NCI-H187 treated with DMSO at 0.1 percent for 48 hours (cell line): ENCODE data around the gene SRSF8.

Source experiments
- DNase-seq: peaks from one replicate; lab custom pipeline; 2025; lab: John Stamatoyannopoulos, UW

Gene SRSF8

DNA sequence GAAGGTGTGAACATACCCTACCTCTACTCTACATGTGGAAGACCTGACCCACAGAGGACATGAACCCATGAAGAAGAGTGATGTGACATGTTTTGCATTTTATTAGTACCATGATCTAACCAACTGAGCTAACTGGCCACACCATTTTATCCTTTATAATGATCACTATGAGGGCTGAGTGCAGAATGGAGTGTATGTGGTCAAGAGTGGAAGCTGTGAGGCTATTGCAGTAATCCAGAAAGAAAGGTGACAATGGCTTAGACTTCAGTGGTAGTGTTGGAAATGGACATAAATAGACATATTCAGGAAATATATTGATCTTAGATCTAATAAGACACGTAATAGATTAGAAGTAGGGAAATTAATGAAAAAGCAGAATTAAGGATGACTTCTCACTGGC, 3.8 kb downstream of the SRSF8 start:
- DNase-seq, result no peak

DNA sequence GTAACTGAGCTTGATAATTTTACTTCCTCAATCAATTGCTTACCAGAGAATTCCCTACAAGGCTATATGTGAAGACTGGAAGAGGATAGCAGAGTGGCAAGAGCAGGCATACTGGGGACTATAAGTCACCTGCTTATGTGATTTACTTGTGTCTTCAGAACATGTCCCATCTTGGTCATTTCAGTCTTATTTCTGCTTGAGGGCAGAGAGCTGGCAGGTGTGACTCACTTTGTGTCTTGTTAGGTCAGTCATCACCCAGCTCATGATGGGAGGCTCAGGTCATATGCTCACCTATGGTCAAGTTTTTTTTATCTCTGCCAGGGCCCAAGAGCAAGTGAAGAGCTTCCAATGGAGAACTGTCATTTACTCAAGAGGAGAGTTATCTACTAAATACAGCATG, 6.2 kb downstream of the SRSF8 start:
- DNase-seq, result no peak

DNA sequence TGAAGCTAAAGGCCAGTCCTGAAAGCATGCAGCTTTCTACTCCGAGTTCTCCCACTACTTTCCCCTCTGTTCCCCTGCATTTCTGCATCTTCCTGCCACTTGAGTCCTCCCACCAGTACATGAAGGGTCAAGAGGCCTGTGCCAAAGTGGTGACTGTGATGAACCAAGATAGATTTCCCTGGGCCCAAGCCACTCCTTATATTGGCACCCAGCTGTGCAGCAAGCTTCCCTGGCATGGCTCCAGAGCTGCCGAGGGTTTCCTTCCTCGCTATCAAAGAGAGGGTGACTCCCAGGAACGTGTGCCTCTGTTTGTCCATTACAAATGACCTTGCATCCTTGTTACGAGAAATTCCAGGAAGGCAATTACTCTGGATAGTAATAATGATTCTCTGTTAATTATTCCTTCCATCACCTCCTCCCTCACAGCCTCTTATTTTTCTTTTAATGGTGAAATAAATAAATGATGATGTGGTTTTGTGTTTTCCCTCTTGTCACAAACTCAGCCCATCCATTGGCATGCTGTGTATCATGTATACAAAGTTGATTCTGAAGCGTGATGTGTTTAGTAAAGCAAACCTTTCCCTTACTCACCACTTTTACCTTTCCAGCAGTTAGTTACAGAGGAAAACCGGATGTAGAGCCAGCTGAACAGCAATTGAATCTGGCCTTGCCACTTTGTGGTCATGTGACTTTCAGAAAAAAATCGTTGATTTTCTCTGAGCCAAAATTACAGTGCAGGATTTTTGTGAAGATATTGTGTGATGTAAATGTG, 8.3 kb downstream of the SRSF8 start:
- no peak for DNase-seq

DNA sequence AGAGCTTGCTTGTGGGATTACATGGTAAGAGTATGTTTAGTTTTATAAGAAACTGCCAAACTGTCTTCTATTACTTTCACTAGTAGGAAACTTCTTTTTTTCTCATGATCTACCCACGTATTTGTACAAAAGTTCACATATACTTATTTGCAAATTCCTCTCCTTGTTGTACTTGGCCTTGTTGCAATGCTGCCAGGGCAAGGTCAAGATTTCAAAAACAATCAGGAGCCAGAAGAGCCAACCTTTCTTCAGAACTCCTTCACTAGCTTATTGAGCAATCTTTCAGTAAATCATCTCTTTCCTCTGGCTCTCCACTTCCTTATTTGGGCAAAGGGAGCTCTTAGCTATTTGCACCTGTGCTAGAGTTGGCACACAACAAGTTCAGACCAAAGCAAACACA, 9.7 kb downstream of the SRSF8 start:
- DNase-seq, result no peak

DNA sequence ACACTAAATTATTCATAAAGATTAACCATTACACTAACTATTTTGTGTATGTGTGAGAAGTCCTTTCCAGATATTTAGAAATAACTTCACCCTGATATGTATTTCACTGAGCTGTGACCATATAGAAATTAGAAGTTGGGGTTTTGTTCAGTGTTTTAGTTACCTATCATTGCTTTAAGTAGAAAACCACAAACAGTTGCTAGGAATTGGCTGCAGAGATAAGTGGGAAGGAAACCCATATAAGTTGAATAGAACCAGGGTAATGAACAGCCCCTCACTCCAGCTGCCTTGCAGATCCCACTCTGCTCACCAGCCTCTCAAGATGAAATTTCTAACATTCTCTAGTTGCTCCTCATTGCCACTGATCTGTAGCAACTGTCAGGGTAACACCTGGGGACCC, 10.3 kb downstream of the SRSF8 start:
- DNase-seq, result no peak

DNA sequence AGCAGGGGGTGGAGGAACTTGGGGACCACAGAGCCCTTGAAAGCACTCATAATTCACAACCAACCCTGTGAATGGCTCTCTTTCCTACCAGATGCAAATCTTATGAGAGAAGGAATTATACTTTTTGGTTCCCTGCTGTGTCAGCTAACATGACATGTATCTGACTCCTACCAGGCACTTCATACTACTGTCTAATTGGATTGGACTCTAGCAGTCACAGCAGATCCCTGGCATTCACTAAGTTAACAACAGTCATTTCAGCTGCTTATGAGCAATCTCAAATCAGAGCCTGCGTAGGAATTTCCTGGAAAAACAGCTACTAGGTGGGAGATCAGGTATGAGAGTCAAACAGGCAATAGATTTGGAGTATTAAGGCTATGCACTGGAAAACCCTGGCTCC, 11.8 kb downstream of the SRSF8 start:
- no peak for DNase-seq

DNA sequence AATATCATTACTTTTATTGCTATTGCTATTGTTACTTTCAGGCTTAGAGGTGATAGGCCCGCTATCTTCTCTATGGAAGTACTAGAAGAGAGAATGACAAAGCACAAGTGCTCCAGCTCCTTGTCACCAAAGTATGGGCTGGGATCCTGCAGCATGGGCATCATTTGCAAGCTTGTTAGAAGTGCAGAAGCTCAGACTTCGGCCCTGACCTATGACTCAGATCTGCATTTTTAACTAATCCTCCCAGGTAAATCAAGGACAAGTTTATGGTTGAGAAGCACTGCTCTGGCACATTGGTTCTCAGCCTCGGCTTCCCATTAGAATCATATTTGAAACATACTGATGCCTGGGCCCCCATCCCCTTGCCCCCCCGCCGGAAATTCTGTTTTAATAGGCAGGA, 14.3 kb downstream of the SRSF8 start:
- no peak for DNase-seq

DNA sequence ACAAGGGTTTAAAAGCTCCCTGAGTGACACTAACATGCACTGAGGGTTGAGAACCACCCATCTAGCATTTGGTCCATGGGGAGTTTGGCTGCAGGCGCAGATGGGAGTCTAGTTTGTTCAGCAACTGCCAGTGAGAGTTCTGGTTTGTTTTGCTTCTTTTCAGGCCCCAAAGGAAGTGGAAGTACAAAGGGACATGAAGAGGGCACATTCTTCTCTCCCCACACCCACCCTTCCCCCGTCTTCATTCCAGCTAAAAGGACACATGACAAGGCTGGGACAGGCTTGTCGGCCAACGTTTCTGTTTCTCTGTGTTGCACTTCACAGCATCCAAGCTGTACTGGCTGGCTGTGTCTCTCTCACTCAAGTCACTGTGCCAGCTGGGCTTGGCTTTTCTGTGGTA, 14.7 kb downstream of the SRSF8 start:
- DNase-seq, result no peak

DNA sequence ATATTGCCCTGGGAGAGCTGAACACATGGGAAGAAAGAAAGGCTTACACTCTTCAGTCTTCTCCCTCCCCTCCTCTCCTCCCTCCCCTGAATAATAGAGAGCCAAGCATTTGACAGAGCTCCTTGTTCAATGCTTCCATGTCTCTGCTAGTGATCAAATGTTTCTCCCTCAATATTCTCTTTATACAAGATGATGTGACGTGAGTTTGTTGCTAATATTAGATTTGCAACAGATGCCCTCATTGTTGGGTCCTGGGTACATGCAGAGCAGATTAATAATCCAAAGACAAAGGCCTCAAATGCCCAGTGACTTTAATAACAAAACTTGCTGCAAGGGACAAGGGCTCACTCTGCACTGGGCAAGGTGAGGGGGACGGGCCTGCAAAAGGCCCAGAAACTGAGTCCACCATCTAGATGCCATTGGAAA, 15.9 kb downstream of the SRSF8 start:
- DNase-seq, result no peak

DNA sequence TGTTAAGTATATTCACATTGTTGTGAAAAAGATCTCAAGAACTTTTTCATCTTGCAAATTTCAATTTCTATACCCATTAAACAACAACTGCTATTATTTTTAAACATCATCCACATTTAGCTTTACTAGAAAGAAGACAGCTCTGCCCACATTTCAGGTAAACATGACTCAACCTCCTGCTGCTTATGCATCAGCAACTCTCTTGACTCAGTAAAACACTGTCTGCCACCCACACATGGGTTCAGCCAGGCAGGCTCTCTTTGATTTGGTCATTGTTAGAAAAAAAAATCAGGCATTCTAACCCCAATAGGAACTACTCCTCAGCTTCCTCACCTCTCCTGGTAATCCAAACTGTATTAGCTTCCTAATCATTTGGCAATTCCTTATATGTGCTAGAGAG, 17.8 kb downstream of the SRSF8 start:
- DNase-seq, result no peak

DNA sequence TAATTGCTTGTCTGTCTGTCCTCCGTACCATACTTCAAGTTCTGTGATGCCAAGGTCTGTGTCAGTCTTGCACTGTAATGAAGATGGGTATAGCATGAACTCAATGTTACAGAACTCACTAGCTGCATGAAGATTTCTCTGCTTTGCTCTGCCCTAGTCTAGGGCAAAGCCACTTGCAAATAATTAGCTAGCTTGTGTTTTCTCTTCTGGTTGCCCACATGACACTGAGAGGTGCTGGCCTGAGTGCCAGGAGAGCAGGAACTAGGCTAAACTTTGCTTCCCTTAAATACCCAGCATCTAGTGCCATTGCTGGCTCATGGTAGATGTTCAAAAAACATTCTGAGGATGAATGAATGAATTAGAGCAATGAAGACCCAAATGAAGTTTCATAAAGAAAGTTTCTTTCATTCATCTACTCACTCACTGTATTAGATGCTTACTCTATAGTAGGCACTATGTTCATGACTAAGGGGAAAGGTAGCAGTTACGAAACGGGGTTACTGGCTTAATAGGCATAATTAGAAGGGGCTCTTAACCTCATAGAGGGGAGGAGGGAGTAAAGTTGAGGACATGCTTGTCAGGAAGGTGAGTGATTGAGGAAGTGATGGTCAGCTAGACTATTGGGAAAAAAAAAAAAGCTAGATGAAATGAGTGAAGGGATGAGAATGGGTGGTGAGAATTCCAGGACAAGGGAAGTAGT, 18.5 kb downstream of the SRSF8 start:
- DNase-seq, result no peak

DNA sequence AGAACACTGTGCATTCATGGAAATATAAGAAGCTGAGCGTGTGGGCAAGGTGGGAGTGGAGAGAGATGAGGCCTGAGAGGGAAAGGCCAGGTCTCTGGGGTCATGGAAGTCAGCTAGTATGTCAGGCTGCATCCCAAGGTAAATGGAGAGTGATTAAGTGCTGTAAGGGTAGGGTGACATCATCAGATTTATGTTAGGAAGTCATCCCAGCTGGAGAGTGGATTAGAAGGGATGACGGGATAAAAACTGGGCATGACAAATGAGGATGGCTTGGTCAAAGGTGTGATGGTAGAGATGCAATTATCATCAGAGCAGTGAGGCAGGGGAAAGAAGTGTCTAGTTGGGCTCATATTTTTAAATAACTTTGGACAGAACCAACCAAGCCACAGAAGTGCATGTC, 19.4 kb downstream of the SRSF8 start:
- no peak for DNase-seq

DNA sequence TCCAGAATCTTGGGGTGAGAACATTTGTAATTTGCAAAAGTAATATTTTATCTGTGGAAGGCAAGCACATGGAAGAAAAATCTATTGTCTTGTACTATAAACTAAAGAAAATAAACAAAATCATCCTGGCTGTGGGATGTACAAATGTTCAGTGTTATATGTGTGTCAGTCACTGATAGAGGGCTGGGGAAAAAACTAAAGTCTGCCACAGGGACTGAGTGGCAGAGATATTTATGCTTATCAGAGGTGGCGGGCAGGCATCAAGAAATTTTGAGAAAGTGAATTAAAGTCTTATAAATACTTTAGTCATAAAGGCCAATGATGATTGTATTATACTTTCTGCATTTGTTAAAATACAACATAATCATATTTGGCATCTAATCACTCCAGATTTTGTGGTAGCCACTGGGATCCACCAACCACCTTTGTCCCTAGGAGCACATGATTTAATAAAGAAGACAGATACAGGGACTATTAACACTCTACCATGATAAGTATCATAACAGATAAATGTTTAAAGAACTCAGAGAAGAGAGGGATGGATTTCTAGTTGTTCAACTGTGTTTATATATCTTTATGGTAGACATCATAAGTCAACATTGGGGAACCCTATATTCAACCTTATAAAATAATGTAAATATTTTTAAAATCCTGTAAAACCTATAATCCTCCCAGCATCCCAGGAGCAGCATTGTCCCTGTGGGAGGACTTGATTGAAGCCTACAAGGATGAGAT, 20.3 kb downstream of the SRSF8 start:
- no peak for DNase-seq

DNA sequence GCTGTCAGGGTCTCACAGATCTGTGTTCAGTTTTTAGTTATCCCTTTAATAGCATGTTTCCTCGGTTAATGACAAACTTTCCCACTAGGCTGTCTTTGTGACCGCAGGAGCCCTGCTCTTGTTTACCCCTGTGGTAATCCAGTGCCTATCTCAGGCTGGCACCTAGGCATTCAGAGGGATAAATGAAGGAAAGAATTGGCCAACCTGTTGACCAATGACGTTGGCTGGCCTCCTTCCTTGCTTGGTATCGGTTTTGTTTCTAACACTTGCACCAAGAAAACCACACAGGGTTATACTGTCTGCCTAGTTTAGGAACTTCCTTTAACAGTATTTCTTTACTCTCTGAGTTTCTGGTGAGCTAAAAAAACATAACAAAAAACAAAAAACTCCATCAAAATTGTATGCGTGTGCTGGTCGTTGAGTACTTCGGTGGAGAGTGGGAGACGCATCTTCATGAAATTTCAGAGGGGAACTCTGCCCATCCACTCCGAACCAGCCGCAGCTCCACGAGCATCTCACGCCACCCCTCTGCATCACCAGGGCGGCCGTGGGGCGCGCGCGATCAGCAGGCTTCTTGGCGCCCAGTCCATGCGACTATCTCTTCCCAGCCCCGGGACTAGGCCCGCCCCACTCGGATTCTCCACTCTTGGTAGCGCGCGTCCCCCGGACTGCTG, 22.4 kb downstream of the SRSF8 start:
- DNase-seq, result no peak

DNA sequence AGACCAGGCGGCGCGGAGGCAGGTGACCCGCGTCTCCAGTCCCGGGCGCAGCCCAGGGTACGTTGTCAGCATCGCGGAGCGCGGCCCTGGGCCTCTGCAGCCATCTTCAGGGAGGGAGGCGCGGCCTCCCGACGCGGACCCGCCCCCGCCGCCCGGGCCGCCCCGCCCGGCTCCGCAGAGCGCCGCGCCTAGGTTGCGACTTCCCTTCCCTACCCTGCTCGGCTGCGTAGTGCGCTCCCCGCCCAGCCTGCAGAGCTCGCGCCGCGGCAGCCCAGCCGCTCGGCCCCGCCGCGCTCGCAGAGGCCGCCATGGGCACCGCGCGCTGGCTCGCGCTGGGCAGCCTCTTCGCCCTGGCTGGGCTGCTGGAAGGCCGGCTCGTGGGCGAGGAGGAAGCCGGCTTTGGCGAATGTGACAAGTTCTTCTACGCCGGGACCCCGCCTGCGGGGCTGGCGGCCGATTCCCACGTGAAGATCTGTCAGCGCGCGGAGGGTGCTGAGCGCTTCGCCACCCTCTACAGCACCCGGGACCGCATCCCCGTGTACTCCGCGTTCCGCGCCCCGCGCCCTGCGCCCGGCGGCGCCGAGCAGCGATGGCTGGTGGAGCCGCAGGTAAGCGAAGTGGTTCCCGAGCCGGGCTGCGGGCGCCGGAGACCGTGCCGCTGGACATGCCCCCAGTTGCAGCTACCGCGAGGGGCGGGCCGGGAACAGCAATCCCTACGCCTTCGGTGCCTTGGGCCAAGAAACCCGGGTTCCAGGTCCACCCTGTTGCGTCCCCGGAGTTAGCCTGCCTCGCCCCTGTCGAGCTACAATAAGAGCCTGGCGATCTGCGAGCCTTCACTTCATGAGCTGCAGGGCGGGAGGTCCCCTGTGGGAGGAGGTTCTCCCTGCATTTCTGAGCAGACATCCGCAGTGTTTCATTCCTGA, 23.2 kb downstream of the SRSF8 start, which contains the start of gene ENDOD1:
ENDOD1 (plus strand) TSS at position 227 of the 923 bp plus-strand sequence; CDS start at position 309, 82 bp downstream.
- no peak for DNase-seq

DNA sequence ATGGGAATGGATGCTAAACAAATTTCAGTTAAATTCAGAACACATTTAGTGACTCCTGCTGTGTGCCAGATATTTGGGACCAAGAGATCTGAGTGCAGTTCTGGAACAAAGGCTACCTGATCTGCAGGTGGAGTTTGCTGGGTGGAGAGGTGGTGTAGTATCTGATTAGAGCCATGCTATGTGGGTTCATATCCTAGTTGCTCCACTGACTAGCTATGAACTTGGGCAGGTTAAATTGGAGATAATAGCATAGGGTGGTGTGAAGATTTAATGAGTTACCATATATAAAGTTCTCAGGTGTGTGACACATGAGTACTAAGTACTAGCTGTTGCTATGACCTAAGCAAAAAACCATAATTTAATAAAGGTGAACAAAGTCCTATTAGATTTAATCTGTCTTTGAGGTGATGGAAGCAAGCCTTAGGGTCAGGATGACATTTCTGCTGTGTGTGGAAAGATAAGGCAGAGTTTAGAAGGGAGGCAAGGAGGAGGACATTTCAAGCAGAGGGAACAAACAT, 25.0 kb downstream of the SRSF8 start:
- DNase-seq, result no peak

DNA sequence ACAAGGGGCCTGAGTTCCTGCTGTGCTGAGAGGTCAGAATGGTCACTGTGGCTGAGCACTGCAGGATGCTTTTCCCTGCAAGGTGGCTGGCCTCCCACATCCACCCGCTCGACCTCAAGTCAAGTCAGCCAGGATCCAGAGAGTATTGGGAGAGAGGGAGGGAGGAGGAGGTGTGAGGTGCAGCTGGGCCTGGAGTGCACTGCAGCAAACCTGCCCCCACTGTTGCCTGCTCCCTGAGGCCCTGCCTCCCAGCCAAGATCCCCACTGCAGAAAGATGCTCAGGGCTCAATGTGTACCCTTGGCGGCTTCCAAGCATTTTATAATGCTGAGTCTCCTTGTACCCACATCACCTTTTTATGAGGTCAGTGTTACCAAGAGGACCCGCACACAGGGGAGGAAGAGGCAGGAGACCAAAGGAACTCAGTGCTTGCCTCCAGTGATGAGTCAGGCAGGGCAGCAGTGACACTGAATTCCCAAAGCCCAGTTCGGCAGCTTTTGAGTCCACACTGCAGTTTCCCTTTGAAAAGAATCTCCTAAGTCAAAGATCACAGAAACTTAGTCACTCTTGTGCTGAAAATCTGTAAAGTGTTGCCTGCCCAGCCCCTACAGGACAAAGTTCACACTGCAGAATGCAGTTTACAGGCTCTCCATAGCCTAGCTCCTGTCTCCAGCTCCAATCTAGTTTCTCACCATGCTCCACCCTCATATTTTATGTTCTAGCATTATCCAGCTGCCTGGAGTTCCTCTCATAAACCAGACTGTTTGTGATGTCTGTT, 26.0 kb downstream of the SRSF8 start:
- DNase-seq, result no peak

DNA sequence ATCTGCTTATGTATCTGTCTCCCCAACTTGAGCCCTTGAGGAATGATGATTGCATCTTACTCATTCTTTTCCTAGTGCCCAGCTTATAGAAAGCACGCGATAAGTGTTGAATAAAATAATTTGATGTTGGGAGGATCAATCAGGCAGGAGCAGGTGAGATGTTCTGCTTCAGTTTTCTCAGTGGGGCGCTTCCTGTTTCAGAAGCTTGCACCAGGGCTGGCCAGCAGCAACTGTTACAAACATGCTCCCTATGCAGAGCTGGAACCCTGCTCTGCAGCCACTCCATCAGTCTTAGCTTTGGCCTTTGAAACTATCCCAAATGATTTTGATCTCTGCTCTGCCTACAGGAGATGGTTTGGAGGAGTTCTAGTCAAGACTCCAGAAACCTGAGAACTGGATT, 26.8 kb downstream of the SRSF8 start:
- no peak for DNase-seq

DNA sequence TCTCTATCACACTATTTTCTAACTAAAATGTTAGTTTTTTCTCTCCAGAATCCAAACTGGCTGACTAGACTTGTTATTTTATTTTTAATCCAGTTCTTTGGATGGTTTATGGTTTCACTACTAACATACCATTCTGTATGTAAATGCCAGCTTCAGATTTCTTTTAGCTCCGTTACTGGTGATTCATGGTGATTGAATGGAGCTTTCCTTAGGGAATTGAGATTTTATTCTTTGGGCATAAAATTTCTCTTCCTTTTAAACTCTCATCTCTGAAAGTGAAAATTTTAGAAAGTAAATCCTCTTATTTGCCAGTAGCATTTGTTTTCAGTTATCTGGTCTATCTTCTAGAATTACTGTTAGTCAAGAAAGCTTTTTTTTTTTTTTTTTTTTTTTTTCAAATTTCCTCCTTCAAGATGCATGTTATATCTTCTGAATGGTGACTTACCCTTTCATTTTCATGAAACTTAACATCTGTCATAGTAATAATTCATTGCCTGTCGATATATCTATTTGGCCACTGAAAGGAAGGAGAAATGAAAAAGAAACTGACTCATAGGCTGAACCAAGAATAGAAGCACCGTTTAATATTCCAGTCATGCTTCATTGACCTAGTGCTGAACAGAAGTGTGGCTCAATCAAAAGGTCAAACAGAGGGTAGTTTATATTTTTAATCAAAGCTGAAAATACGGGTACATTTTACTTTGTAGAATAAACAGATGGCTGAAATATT, 29.3 kb downstream of the SRSF8 start:
- DNase-seq, result no peak

DNA sequence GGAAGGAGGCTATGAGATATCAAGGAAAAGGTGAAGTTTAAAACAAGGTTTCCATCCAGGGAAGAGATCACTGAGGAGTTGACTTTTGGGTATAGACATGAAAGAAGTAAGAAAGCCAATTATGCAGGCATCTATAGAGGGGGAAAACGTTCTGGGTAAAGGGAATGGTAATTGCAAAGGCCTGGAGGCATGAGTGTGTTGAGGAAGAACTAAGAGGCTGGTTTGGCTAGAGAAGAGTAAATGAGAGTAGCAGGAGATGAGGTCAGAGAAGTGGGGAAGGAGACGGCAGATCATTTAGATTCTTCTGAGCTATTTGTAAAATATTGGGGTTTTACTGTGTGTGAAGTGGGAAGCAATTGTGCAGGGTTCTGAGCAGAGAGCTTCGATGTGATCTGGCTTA, 30.5 kb downstream of the SRSF8 start:
- no peak for DNase-seq
